Measurements from ENCODE around the gene OPN4.

The OPN4 gene

GRCh38 chr10:86650151-86650550 lies 4.2 kb upstream of the OPN4 start:
- no peak overlapping the region for H3K4me3 ChIP-seq (ENCODE audit: low read length)
- H4K20me1 ChIP-seq (ENCODE audit: insufficient read depth, low read length) = no peaks in the 10 kb centered on the region
- DNase-seq = no peak
- H3K79me2 ChIP-seq (ENCODE audit: low read length) = no peaks in the 10 kb centered on the region
- no peak overlapping the region for H2AFZ ChIP-seq (ENCODE audit: low read length)
- no peaks in the 10 kb centered on the region for H3K4me1 ChIP-seq (ENCODE audit: low read length)
- no peak overlapping the region for H3K27ac ChIP-seq (ENCODE audit: low read length)
- no peaks in the 10 kb centered on the region for H3F3A ChIP-seq (ENCODE audit: insufficient read depth, low read length)
- H3K9ac ChIP-seq (ENCODE audit: low read length) = no peak overlapping the region
- no peaks in the 10 kb centered on the region for H3K9me2 ChIP-seq (replicated peaks; ENCODE audit: insufficient read depth, low read length)
- H3K36me3 ChIP-seq (replicated peaks; ENCODE audit: insufficient read depth, low read length) = no peaks in the 10 kb centered on the region
- H3K27me3 ChIP-seq (replicated peaks; ENCODE audit: insufficient read depth, low read length) = peaks cover 8% of the 10 kb centered on the region; the same call in 1 of the 2 replicates
- H3K9me3 ChIP-seq (replicated peaks; ENCODE audit: insufficient read depth, low read length) = no peaks in the 10 kb centered on the region
- H3K4me2 ChIP-seq (ENCODE audit: low read depth, low read length) = no peak overlapping the region
- TF ChIP-seq CTCF (IDR thresholded peaks at IDR 0.05; ENCODE audit: low read length) = no peak
- TF ChIP-seq EZH2 (optimal IDR thresholded peaks at IDR 0.05; ENCODE audit: low read depth, low read length) = no peak
- no peak for TF ChIP-seq EZH2phosphoT487 (IDR thresholded peaks at IDR 0.05; ENCODE audit: low read length)

- Histone ChIP-seq H3F3A (ENCODE audit: insufficient read depth, low read length) (no peaks in the 10 kb centered on the region), H2AFZ (ENCODE audit: low read length) (no peak overlapping the region), H3K4me3 (ENCODE audit: low read length) (no peak overlapping the region), H3K79me2 (ENCODE audit: low read length) (no peaks in the 10 kb centered on the region), H3K9me2 (replicated peaks; ENCODE audit: insufficient read depth, low read length) (no peaks in the 10 kb centered on the region), H3K9ac (ENCODE audit: low read length) (no peak overlapping the region), H3K4me2 (ENCODE audit: low read depth, low read length) (no peak overlapping the region), H3K9me3 (replicated peaks; ENCODE audit: insufficient read depth, low read length) (no peaks in the 10 kb centered on the region), H3K36me3 (replicated peaks; ENCODE audit: insufficient read depth, low read length) (no peaks in the 10 kb centered on the region), H4K20me1 (ENCODE audit: insufficient read depth, low read length) (no peaks in the 10 kb centered on the region), H3K4me1 (ENCODE audit: low read length) (no peaks in the 10 kb centered on the region), H3K27me3 (replicated peaks; ENCODE audit: insufficient read depth, low read length) (peaks cover 8% of the 10 kb centered on the region; the same call in 1 of the 2 replicates), H3K27ac (ENCODE audit: low read length) (no peak overlapping the region)
- TF ChIP-seq CTCF (IDR thresholded peaks at IDR 0.05; ENCODE audit: low read length) (no peak), EZH2 (optimal IDR thresholded peaks at IDR 0.05; ENCODE audit: low read depth, low read length) (no peak), EZH2phosphoT487 (IDR thresholded peaks at IDR 0.05; ENCODE audit: low read length) (no peak)
- DNase-seq = no peak
Observed at GRCh38 chr10:86651021-86651471, 3.3 kb upstream of the OPN4 start.

GRCh38 chr10:86651631-86652331 lies 2.6 kb upstream of the OPN4 start:
- peaks cover 9% of the 10 kb centered on the region; the same call in 1 of the 2 replicates for H3K27me3 ChIP-seq (replicated peaks; ENCODE audit: insufficient read depth, low read length)
- H3K9ac ChIP-seq (ENCODE audit: low read length) = no peak overlapping the region
- no peak overlapping the region for H3K4me2 ChIP-seq (ENCODE audit: low read depth, low read length)
- no peak for DNase-seq
- no peaks in the 10 kb centered on the region for H4K20me1 ChIP-seq (ENCODE audit: insufficient read depth, low read length)
- H3K4me1 ChIP-seq (ENCODE audit: low read length) = no peaks in the 10 kb centered on the region
- H3K27ac ChIP-seq (ENCODE audit: low read length) = no peak overlapping the region
- H3K36me3 ChIP-seq (replicated peaks; ENCODE audit: insufficient read depth, low read length) = no peaks in the 10 kb centered on the region
- no peak overlapping the region for H3K4me3 ChIP-seq (ENCODE audit: low read length)
- H3K79me2 ChIP-seq (ENCODE audit: low read length) = no peaks in the 10 kb centered on the region
- no peaks in the 10 kb centered on the region for H3F3A ChIP-seq (ENCODE audit: insufficient read depth, low read length)
- no peak overlapping the region for H2AFZ ChIP-seq (ENCODE audit: low read length)
- no peaks in the 10 kb centered on the region for H3K9me2 ChIP-seq (replicated peaks; ENCODE audit: insufficient read depth, low read length)
- H3K9me3 ChIP-seq (replicated peaks; ENCODE audit: insufficient read depth, low read length) = no peaks in the 10 kb centered on the region
- TF ChIP-seq CTCF (IDR thresholded peaks at IDR 0.05; ENCODE audit: low read length) = no peak
- TF ChIP-seq EZH2phosphoT487 (IDR thresholded peaks at IDR 0.05; ENCODE audit: low read length) = no peak
- TF ChIP-seq EZH2 (optimal IDR thresholded peaks at IDR 0.05; ENCODE audit: low read depth, low read length) = no peak

Measured in MM.1S (cell line).